Brain microvascular endothelial cell (primary cell): ENCODE measurements around the gene SARS2.
A peak's percentile ranks its signal among the peaks of the same experiment; 100 is the strongest.

Source experiments
- DNase-seq: peaks from one replicate; pipeline ENCODE4 v3.0.0-alpha.2; 2020
- H3K27ac ChIP-seq: fragments of 250-450 bp; sonication (Bioruptor Pico); 2 replicates; pipeline ENCODE4 v1.5.1; 2020; ENCODE audit warnings: mild to moderate bottlenecking, moderate library complexity
- H3K27me3 ChIP-seq: fragments of 250-450 bp; sonication (Bioruptor Pico); replicated peaks from 2 replicates; pipeline ENCODE4 v1.5.1; 2020; ENCODE audit warnings: mild to moderate bottlenecking
- H3K36me3 ChIP-seq: fragments of 250-450 bp; sonication (Bioruptor Pico); replicated peaks from 2 replicates; pipeline ENCODE4 v1.5.1; 2020; ENCODE audit warnings: mild to moderate bottlenecking
- H3K4me3 ChIP-seq: 2 replicates; pipeline ENCODE4 v1.5.1; 2011; ENCODE audit warnings: low read depth, mild to moderate bottlenecking, control low read depth, low read length, moderate library complexity
- in situ Hi-C: cut with HindIII; loops from 2 replicates; pipeline ENCODE4 v1.10.0; 2017; ENCODE audit warnings: low sequenced_read_pairs, low pct_ligation_motif_present
- TF ChIP-seq, protein P1 (sequence below): IDR thresholded peaks from 2 replicates; pipeline ENCODE4 v1.5.1; 2011; ENCODE audit warnings: low read depth, mild to moderate bottlenecking, moderate library complexity, low read length, control low read depth, inconsistent platforms; ENCODE audit errors: missing control alignments

The SARS2 gene

DNA sequence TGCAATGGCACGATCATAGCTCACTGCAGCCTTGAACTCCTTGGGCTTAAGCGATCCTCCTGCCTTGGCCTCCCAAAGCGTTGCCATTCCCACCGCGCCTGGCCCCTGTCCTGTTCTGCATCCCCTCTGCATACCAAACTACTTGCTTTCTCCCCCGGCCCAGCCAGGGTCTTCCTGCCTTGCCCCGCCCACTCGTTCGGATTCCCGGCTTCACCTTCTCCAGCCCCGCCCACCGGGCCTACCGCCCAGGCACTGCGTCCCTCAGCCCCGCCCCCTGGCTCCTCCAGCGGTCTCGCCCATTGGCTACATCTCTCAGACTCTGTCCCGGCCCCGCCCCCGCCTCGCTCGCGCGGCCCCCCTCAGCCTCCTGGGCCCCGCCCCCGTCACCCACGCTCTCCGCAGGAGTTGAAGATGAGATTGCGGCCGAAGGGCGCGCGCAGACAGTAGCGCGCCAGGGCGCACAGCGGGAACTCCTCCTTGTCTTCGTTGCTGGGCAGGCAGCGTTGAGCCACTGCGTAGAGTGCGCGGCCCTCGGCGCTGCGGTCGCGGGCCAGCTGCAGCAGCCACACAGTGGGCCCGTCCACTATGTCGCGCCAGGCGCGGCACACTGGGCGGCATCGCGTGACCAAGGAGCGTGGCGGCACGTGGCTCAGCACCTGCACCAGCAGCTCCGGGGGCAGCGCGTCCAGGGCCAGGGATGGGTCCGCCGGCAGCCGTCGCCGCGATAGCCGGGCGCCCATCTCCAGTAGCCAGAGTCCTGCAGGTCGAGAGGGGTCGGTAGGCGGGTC lies 19.2 kb upstream of the SARS2 start:
- DNase-seq = peak; percentile 92
- TF ChIP-seq, protein P1, sequence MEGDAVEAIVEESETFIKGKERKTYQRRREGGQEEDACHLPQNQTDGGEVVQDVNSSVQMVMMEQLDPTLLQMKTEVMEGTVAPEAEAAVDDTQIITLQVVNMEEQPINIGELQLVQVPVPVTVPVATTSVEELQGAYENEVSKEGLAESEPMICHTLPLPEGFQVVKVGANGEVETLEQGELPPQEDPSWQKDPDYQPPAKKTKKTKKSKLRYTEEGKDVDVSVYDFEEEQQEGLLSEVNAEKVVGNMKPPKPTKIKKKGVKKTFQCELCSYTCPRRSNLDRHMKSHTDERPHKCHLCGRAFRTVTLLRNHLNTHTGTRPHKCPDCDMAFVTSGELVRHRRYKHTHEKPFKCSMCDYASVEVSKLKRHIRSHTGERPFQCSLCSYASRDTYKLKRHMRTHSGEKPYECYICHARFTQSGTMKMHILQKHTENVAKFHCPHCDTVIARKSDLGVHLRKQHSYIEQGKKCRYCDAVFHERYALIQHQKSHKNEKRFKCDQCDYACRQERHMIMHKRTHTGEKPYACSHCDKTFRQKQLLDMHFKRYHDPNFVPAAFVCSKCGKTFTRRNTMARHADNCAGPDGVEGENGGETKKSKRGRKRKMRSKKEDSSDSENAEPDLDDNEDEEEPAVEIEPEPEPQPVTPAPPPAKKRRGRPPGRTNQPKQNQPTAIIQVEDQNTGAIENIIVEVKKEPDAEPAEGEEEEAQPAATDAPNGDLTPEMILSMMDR = no peak
- no peaks in the 10 kb centered on the region for H3K27me3 ChIP-seq
- peak overlapping the region; percentile 54 for H3K4me3 ChIP-seq
- no peak overlapping the region for H3K27ac ChIP-seq
- in situ Hi-C loops = no loop called here
- H3K36me3 ChIP-seq = peaks cover 5% of the 10 kb centered on the region

DNA sequence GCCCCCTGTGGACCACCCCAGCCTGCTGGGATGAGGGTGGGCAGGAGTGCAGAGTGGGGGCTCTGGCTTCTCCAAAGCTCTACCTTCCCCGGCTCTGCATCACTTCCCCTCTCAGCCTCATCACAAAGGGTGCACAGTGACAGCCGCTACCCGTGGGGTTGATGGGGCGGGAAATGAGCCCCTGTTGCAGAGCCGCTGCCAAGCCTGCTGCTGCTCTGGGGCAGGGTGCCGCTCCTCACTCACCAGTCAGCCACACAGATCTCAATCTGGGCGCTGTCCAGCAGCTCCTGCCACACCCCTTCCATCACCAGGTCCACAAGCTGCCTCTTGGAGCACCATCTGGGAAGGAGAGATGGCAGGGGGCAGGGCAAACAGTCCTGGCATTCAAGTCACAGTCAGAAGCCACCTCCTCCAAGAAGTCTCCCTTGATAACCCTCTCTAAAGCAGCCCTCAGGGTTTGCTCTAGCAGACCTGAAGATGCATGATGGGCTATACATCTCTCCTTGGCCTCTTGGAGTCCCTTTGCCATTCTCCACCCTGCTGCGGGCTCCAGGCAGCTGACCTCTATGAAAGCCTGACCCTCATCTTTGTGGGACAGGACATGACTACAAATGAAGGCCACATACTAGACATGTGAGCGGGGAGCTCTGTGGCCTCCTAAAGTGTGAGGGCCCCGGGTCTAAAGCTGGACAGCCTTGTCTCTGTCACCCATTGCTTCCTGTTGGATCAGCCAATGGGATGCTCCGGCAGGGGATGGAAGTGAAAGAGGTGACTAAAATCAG lies 15.9 kb upstream of the SARS2 start:
- H3K4me3 ChIP-seq = no peak overlapping the region
- no peak overlapping the region for H3K27ac ChIP-seq
- no peaks in the 10 kb centered on the region for H3K27me3 ChIP-seq
- TF ChIP-seq, protein P1 = no peak
- H3K36me3 ChIP-seq = peaks cover 9% of the 10 kb centered on the region
- DNase-seq = no peak
- in situ Hi-C loops = no loop called here

DNA sequence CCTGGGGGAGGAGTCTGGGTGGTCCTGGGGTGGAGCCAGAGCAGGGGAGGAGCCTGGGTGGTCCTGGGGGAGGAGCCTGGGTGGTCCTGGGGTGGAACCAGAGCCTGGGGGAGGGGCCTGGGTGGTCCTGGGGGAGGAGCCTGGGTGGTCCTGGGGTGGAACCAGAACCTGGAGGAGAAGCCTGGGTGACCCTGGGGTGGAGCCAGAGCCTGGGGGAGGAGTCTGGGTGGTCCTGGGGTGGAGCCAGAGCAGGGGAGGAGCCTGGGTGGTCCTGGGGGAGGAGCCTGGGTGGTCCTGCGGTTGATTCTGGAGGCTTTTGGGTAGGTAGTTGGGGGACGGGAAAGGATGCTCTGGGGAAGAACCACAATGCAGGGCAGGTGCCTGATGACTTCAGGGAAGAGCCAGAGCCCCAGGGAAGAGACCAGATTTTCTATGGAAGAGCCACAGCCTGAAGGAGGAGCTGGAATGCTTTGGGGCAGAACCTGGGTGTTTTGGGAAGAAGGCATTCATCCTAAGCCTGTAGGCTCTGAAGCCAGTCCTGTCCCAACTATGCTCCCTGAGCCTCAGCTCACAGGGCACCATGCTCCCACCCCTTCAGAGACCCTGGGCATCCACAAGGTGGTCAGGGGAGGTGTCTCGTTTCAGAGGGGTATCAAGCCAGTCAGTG lies 15.1 kb upstream of the SARS2 start:
- Histone ChIP-seq H3K27ac (no peak overlapping the region), H3K4me3 (no peak overlapping the region), H3K36me3 (peaks cover 9% of the 10 kb centered on the region), H3K27me3 (no peaks in the 10 kb centered on the region)
- in situ Hi-C loops = no loop called here
- TF ChIP-seq, protein P1 = no peak
- DNase-seq = no peak

DNA sequence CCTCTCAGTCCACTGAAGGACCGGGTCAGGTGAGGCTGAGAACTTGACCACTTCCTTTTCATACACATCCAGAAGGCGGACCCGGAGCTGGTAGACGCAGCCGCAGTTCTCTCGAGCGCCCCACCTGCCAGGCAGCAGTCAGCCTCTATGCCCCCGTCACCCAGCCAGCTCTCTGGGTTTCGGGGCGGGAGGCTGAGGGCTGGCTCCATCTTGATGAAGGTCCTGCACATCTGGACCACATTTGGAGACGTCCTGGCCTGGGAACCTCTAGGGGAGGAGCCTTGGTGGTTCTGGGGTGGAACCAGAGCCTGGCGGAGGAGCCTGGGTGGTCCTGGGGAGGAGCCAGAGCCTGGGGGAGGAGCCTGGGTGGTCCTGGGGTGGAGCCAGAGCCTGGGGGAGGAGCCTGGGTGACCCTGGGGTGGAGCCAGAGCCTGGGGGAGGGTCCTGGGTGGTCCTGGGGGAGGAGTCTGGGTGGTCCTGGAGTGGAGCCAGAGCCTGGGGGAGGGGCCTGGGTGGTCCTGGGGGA lies 14.5 kb upstream of the SARS2 start:
- no peak overlapping the region for H3K27ac ChIP-seq
- no peaks in the 10 kb centered on the region for H3K27me3 ChIP-seq
- H3K4me3 ChIP-seq = no peak overlapping the region
- TF ChIP-seq, protein P1 = no peak
- no peak for DNase-seq
- in situ Hi-C loops = no loop called here
- H3K36me3 ChIP-seq = peaks cover 9% of the 10 kb centered on the region

DNA sequence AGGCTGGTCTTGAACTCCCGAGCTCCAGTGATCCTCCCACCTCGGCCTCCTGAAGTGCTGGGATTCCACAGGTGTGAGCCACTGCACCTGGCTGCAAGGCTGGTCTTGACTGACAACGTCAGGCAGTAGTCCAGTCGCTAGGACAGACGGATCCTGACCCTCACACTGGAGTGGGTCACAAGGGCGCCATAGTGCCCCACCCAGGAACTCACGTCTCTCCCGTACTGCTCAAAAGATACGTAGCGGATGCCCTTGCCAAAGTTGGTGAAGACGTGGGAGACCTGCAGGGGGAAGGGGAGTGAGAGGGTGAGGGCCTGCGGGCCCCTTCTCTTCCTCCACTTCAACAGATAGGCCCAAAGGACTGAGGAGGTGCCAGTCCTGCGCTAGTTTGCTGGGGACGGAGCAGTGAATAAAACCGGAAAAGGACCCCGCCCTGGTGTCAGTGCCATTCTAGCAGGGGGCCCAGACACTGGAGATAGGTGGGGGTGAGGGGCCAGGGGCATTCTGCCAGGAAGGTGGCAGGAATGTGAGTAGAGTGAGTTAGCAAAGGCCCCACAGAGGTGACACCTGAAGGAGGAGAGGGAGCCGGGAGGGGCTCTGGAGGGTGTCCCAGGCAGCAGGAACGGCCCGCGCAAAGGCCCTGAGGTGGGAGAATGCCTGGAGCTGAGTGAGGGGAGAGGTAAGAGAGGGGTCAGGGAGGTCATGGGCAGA lies 12.1 kb upstream of the SARS2 start:
- Histone ChIP-seq H3K27me3 (no peaks in the 10 kb centered on the region), H3K27ac (no peak overlapping the region), H3K4me3 (no peak overlapping the region), H3K36me3 (peaks cover 9% of the 10 kb centered on the region)
- in situ Hi-C loops = no loop called here
- TF ChIP-seq, protein P1 = no peak
- no peak for DNase-seq
